GM23338 (cell line): ENCODE results near the gene CXCL6. TPM values are rescaled to one million over a fixed set of nuclear protein-coding genes. Genes with fewer than 3 reads are reported as not detected.

Experiments
- ATAC-seq: fragments of 200-7000 bp; cut with Tn5 transposase; 3 replicates; pipeline ENCODE4 v1.9.1; 2020
- DNase-seq: peaks from one replicate; pipeline ENCODE4 v3.0.0-alpha.2; 2015; ENCODE audit warnings: low spot score
- H2AFZ ChIP-seq: fragments of 200-600 bp; sonication (generic); 2 replicates; pipeline ENCODE4 v1.8.0; 2016; ENCODE audit warnings: antibody characterized with exemption, mild to moderate bottlenecking, moderate library complexity
- H3F3A ChIP-seq: fragments of 200-600 bp; sonication (generic); replicated peaks from 2 replicates; pipeline ENCODE4 v1.8.0; 2017; ENCODE audit warnings: antibody characterized with exemption, mixed run types, low read depth
- H3K27ac ChIP-seq: fragments of 200-600 bp; sonication (generic); 2 replicates; pipeline ENCODE4 v1.6.1; 2016; ENCODE audit warnings: low read depth
- H3K27me3 ChIP-seq: fragments of 200-600 bp; sonication (generic); 2 replicates; pipeline ENCODE4 v1.8.0; 2016; ENCODE audit warnings: mild to moderate bottlenecking, mixed run types, moderate library complexity; ENCODE audit not compliant: insufficient read depth
- H3K36me3 ChIP-seq: fragments of 200-600 bp; sonication (generic); 2 replicates; pipeline ENCODE4 v1.8.0; 2016; ENCODE audit warnings: mild to moderate bottlenecking; ENCODE audit not compliant: insufficient read depth
- H3K4me1 ChIP-seq: fragments of 200-600 bp; sonication (generic); 2 replicates; pipeline ENCODE4 v1.8.0; 2016; ENCODE audit warnings: mild to moderate bottlenecking, moderate library complexity; ENCODE audit not compliant: insufficient read depth
- H3K4me2 ChIP-seq: fragments of 200-600 bp; sonication (generic); 2 replicates; pipeline ENCODE4 v1.7.1; 2017; ENCODE audit warnings: mixed run types
- H3K4me3 ChIP-seq: fragments of 200-600 bp; sonication (generic); 2 replicates; pipeline ENCODE4 v1.6.1; 2016; ENCODE audit warnings: mixed run types
- H3K79me2 ChIP-seq: fragments of 200-600 bp; sonication (generic); replicated peaks from 2 replicates; pipeline ENCODE4 v1.8.0; 2017; ENCODE audit warnings: mild to moderate bottlenecking; ENCODE audit not compliant: insufficient read depth
- H3K9me2 ChIP-seq: fragments of 200-600 bp; sonication (generic); 2 replicates; pipeline ENCODE4 v1.8.0; 2017; ENCODE audit not compliant: insufficient read depth
- H4K20me1 ChIP-seq: fragments of 200-600 bp; sonication (generic); replicated peaks from 2 replicates; pipeline ENCODE4 v1.8.0; 2017; ENCODE audit warnings: mild to moderate bottlenecking; ENCODE audit not compliant: insufficient read depth
- H3K27ac Mint-ChIP-seq: 2 replicates; pipeline ENCODE4 v1.8.0; 2020; ENCODE audit warnings: inconsistent platforms, mild to moderate bottlenecking, moderate library complexity, mixed read lengths
- H3K27me3 Mint-ChIP-seq: 3 replicates; pipeline ENCODE4 v1.8.0; 2022; ENCODE audit warnings: low read depth, mild to moderate bottlenecking, moderate library complexity, mixed read lengths, inconsistent platforms; ENCODE audit not compliant: insufficient read depth, poor library complexity
- H3K36me3 Mint-ChIP-seq: 3 replicates; pipeline ENCODE4 v1.8.0; 2021; ENCODE audit warnings: low read depth, mild to moderate bottlenecking, inconsistent platforms, moderate library complexity, mixed read lengths
- H3K4me1 Mint-ChIP-seq: 3 replicates; pipeline ENCODE4 v1.8.0; 2020; ENCODE audit warnings: mild to moderate bottlenecking, inconsistent platforms, mixed read lengths
- H3K4me3 Mint-ChIP-seq: 3 replicates; pipeline ENCODE4 v1.8.0; 2021; ENCODE audit warnings: moderate library complexity, mild to moderate bottlenecking, inconsistent platforms, mixed read lengths
- H3K9me3 Mint-ChIP-seq: 3 replicates; pipeline ENCODE4 v1.8.0; 2020; ENCODE audit warnings: moderate library complexity, mild to moderate bottlenecking, inconsistent platforms, mixed read lengths
- CREB1 ChIP-seq: fragments of 250-450 bp; sonication (Bioruptor Pico); IDR thresholded peaks from 2 replicates; pipeline ENCODE4 v1.5.0; 2020; ENCODE audit warnings: low read depth, mild to moderate bottlenecking, moderate library complexity
- EZH2phosphoT487 ChIP-seq: fragments of 200-600 bp; sonication (generic); IDR thresholded peaks from one replicate; pipeline ENCODE4 v1.8.1; 2018; ENCODE audit warnings: antibody characterized with exemption; ENCODE audit not compliant: unreplicated experiment
- JUNB ChIP-seq: IDR thresholded peaks from one replicate; pipeline ENCODE4 v1.6.1; 2016; ENCODE audit warnings: antibody characterized with exemption; ENCODE audit not compliant: unreplicated experiment
- POLR2AphosphoS5 ChIP-seq: IDR thresholded peaks from 2 replicates; pipeline ENCODE4 v1.6.1; 2016; ENCODE audit warnings: antibody characterized with exemption, low read depth
- STAT1 ChIP-seq: IDR thresholded peaks from one replicate; pipeline ENCODE4 v1.6.1; 2016; ENCODE audit warnings: antibody characterized with exemption; ENCODE audit not compliant: unreplicated experiment
- ZNF114 ChIP-seq: fragments of 250-450 bp; sonication (Bioruptor Pico); IDR thresholded peaks from 2 replicates; pipeline ENCODE4 v1.5.0; 2020; ENCODE audit warnings: mild to moderate bottlenecking, moderate library complexity
- polyA plus RNA-seq: library from polyadenylated mRNA; unstranded; fragments of >200 nt; fragmentation: Nextera tagmentation; extraction: Ambion mirVana; gene quantifications from 2 replicates; pipeline ENCODE4 v1.2.1, GENCODE V29; 2016
- total RNA-seq: library from RNA; depleted of rRNA; stranded (reverse); fragments of >200 nt; shearing (Covaris generic); gene quantifications from 2 replicates; pipeline ENCODE4 v1.2.3, GENCODE V29; 2014
- TF ChIP-seq, protein P1 (sequence below), 2 experiments: fragments of 200-600 bp in 1 of 2; sonication (generic) in 1 of 2; conservative IDR thresholded peaks; 2 replicates each; pipeline versions ENCODE4 v1.5.1 to v1.6.1; 2016 to 2017; ENCODE audit warnings: antibody characterized with exemption in 2 of 2, low read depth in 2 of 2, mild to moderate bottlenecking in 2 of 2, moderate library complexity in 1 of 2
- TF ChIP-seq, protein P2 (sequence below): IDR thresholded peaks from 2 replicates; pipeline ENCODE4 v1.6.1; 2016; ENCODE audit warnings: antibody characterized with exemption
- TF ChIP-seq, protein P3 (sequence below): fragments of 250-450 bp; sonication (Bioruptor Pico); IDR thresholded peaks from 2 replicates; pipeline ENCODE4 v1.5.0; 2020; ENCODE audit warnings: mild to moderate bottlenecking, moderate library complexity
- TF ChIP-seq, protein P4 (sequence below): IDR thresholded peaks from one replicate; pipeline ENCODE4 v1.6.1; 2018; ENCODE audit warnings: antibody characterized with exemption; ENCODE audit not compliant: unreplicated experiment

The CXCL6 gene
- total and polyA plus RNA-seq, 2 experiments from 2014 or later, result 7.2 to 11.8 TPM

DNA sequence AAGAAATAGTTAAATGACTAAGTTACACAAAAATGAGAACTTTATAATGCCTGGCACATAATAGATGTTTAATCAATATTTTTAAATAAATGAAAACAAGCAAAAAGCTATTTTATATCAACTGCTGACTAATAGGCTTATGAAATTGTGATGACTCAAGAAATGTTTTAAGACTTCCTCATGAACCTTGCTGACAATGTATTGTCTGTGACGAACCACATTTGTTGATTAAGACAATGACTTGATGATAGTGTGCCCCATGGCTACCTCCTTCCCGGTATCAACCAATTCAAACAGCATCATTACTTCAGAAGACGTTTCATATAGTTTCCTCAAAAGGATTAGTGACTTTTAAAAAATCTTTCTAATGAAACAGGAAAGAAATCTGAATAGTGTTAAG lies 7.9 kb downstream of the CXCL6 start (continued):
- TF ChIP-seq, protein P1, sequence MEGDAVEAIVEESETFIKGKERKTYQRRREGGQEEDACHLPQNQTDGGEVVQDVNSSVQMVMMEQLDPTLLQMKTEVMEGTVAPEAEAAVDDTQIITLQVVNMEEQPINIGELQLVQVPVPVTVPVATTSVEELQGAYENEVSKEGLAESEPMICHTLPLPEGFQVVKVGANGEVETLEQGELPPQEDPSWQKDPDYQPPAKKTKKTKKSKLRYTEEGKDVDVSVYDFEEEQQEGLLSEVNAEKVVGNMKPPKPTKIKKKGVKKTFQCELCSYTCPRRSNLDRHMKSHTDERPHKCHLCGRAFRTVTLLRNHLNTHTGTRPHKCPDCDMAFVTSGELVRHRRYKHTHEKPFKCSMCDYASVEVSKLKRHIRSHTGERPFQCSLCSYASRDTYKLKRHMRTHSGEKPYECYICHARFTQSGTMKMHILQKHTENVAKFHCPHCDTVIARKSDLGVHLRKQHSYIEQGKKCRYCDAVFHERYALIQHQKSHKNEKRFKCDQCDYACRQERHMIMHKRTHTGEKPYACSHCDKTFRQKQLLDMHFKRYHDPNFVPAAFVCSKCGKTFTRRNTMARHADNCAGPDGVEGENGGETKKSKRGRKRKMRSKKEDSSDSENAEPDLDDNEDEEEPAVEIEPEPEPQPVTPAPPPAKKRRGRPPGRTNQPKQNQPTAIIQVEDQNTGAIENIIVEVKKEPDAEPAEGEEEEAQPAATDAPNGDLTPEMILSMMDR (conservative IDR thresholded peaks at IDR 0.05; ENCODE audit: low read depth in 2 of 2), result no peak
- TF ChIP-seq CREB1 (CRISPR knock-in tag) (no peak), EZH2phosphoT487 (no peak), ZNF114 (CRISPR knock-in tag) (no peak), STAT1 (no peak)

DNA sequence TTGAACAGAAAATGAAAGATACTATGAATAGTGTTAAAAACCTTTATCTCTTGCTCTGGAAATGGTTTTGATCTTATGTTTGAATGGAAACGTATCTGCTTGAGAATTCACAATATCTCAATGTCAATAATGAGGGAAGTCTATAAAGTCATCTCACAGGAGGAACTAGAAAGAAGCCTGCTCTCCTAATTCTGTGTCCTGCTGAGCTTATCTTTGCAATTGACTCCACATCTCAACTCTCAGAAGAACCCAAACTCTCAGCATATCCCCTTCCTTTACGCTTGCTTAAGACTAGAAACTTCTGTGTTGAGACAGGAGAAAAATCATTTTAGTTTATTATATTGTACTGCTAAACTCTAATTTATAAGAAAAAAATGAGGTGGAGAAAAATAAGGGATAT lies 8.3 kb downstream of the CXCL6 start:
- Mint-ChIP-seq H3K27me3 (no peaks in the 10 kb centered on the region), H3K36me3 (no peaks in the 10 kb centered on the region), H3K4me3 (no peak overlapping the region), H3K27ac (no peak overlapping the region), H3K4me1 (peaks cover 21% of the 10 kb centered on the region), H3K9me3 (no peaks in the 10 kb centered on the region)
- no peaks in the 10 kb centered on the region for H3K9me2 ChIP-seq
- H3F3A ChIP-seq, result no peaks in the 10 kb centered on the region
- ATAC-seq, result no peak
- peaks cover 8% of the 10 kb centered on the region; the same call in 1 of the 2 replicates for H3K4me1 ChIP-seq
- TF ChIP-seq EZH2phosphoT487 (no peak), POLR2AphosphoS5 (no peak), ZNF114 (CRISPR knock-in tag) (no peak), JUNB (no peak), STAT1 (no peak), CREB1 (CRISPR knock-in tag) (no peak)
- TF ChIP-seq, protein P2, sequence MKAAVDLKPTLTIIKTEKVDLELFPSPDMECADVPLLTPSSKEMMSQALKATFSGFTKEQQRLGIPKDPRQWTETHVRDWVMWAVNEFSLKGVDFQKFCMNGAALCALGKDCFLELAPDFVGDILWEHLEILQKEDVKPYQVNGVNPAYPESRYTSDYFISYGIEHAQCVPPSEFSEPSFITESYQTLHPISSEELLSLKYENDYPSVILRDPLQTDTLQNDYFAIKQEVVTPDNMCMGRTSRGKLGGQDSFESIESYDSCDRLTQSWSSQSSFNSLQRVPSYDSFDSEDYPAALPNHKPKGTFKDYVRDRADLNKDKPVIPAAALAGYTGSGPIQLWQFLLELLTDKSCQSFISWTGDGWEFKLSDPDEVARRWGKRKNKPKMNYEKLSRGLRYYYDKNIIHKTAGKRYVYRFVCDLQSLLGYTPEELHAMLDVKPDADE, result no peak
- TF ChIP-seq, protein P3, sequence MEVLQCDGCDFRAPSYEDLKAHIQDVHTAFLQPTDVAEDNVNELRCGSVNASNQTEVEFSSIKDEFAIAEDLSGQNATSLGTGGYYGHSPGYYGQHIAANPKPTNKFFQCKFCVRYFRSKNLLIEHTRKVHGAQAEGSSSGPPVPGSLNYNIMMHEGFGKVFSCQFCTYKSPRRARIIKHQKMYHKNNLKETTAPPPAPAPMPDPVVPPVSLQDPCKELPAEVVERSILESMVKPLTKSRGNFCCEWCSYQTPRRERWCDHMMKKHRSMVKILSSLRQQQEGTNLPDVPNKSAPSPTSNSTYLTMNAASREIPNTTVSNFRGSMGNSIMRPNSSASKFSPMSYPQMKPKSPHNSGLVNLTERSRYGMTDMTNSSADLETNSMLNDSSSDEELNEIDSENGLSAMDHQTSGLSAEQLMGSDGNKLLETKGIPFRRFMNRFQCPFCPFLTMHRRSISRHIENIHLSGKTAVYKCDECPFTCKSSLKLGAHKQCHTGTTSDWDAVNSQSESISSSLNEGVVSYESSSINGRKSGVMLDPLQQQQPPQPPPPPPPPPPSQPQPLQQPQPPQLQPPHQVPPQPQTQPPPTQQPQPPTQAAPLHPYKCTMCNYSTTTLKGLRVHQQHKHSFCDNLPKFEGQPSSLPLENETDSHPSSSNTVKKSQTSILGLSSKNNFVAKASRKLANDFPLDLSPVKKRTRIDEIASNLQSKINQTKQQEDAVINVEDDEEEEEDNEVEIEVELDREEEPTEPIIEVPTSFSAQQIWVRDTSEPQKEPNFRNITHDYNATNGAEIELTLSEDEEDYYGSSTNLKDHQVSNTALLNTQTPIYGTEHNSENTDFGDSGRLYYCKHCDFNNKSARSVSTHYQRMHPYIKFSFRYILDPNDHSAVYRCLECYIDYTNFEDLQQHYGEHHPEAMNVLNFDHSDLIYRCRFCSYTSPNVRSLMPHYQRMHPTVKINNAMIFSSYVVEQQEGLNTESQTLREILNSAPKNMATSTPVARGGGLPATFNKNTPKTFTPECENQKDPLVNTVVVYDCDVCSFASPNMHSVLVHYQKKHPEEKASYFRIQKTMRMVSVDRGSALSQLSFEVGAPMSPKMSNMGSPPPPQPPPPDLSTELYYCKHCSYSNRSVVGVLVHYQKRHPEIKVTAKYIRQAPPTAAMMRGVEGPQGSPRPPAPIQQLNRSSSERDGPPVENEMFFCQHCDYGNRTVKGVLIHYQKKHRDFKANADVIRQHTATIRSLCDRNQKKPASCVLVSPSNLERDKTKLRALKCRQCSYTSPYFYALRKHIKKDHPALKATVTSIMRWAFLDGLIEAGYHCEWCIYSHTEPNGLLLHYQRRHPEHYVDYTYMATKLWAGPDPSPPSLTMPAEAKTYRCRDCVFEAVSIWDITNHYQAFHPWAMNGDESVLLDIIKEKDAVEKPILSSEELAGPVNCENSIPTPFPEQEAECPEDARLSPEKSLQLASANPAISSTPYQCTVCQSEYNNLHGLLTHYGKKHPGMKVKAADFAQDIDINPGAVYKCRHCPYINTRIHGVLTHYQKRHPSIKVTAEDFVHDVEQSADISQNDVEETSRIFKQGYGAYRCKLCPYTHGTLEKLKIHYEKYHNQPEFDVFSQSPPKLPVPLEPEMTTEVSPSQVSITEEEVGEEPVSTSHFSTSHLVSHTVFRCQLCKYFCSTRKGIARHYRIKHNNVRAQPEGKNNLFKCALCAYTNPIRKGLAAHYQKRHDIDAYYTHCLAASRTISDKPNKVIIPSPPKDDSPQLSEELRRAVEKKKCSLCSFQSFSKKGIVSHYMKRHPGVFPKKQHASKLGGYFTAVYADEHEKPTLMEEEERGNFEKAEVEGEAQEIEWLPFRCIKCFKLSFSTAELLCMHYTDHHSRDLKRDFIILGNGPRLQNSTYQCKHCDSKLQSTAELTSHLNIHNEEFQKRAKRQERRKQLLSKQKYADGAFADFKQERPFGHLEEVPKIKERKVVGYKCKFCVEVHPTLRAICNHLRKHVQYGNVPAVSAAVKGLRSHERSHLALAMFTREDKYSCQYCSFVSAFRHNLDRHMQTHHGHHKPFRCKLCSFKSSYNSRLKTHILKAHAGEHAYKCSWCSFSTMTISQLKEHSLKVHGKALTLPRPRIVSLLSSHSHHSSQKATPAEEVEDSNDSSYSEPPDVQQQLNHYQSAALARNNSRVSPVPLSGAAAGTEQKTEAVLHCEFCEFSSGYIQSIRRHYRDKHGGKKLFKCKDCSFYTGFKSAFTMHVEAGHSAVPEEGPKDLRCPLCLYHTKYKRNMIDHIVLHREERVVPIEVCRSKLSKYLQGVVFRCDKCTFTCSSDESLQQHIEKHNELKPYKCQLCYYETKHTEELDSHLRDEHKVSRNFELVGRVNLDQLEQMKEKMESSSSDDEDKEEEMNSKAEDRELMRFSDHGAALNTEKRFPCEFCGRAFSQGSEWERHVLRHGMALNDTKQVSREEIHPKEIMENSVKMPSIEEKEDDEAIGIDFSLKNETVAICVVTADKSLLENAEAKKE (CRISPR knock-in tag), result no peak
- TF ChIP-seq, protein P4, sequence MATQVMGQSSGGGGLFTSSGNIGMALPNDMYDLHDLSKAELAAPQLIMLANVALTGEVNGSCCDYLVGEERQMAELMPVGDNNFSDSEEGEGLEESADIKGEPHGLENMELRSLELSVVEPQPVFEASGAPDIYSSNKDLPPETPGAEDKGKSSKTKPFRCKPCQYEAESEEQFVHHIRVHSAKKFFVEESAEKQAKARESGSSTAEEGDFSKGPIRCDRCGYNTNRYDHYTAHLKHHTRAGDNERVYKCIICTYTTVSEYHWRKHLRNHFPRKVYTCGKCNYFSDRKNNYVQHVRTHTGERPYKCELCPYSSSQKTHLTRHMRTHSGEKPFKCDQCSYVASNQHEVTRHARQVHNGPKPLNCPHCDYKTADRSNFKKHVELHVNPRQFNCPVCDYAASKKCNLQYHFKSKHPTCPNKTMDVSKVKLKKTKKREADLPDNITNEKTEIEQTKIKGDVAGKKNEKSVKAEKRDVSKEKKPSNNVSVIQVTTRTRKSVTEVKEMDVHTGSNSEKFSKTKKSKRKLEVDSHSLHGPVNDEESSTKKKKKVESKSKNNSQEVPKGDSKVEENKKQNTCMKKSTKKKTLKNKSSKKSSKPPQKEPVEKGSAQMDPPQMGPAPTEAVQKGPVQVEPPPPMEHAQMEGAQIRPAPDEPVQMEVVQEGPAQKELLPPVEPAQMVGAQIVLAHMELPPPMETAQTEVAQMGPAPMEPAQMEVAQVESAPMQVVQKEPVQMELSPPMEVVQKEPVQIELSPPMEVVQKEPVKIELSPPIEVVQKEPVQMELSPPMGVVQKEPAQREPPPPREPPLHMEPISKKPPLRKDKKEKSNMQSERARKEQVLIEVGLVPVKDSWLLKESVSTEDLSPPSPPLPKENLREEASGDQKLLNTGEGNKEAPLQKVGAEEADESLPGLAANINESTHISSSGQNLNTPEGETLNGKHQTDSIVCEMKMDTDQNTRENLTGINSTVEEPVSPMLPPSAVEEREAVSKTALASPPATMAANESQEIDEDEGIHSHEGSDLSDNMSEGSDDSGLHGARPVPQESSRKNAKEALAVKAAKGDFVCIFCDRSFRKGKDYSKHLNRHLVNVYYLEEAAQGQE, result no peak
- no peak overlapping the region for H3K4me2 ChIP-seq
- no peak overlapping the region for H3K27ac ChIP-seq
- H3K36me3 ChIP-seq, result no peaks in the 10 kb centered on the region
- H3K79me2 ChIP-seq, result no peaks in the 10 kb centered on the region
- no peak for DNase-seq
- H2AFZ ChIP-seq, result no peak overlapping the region
- no peak overlapping the region for H3K4me3 ChIP-seq
- H3K27me3 ChIP-seq, result no peaks in the 10 kb centered on the region
- H4K20me1 ChIP-seq, result no peaks in the 10 kb centered on the region
